Urinary bladder (tissue), 4 donors: ENCODE results near the gene PDE4B. TPM values are rescaled to one million over a fixed set of nuclear protein-coding genes. Genes with fewer than 3 reads are reported as not detected.

Experiments
- DNase-seq: peaks from one replicate; pipeline ENCODE4 v3.0.0-alpha.2; 2015; ENCODE audit errors: extremely low spot score
- H3K27ac ChIP-seq: one replicate; pipeline ENCODE4 v1.5.1; 2013; ENCODE audit warnings: low read depth, mild to moderate bottlenecking, moderate library complexity
- H3K36me3 ChIP-seq: one replicate; pipeline ENCODE4 v1.6.1; 2013; ENCODE audit warnings: mild to moderate bottlenecking, moderate library complexity; ENCODE audit not compliant: insufficient read depth
- H3K4me1 ChIP-seq: one replicate; pipeline ENCODE4 v1.6.1; 2013; ENCODE audit warnings: mild to moderate bottlenecking, moderate library complexity; ENCODE audit not compliant: insufficient read depth
- H3K4me3 ChIP-seq: one replicate; pipeline ENCODE4 v1.5.1; 2013; ENCODE audit warnings: low read depth, low read length
- WGBS: extraction: QIAGEN DNeasy Blood & Tissue Kit; methylation state at CpG from one replicate; pipeline ENCODE4 v1.1.7; 2013; 5-methylcytosine and 5-hydroxymethylcytosine counted together
- polyA plus RNA-seq: library from polyadenylated mRNA; stranded (reverse); fragments of 200-250 nt; gene quantifications from one replicate; pipeline ENCODE4 v1.2.3, GENCODE V29; 2013
- total RNA-seq: library from RNA; depleted of rRNA; stranded (reverse); fragments of >200 nt; gene quantifications from one replicate; pipeline ENCODE4 v1.2.3, GENCODE V29; 2014
- donor health status: healthy with polysubstance abuse.
- donor health status: healthy.

PDE4B gene
- total and polyA plus RNA-seq, 2 donors = 9.0 to 43.1 TPM

GRCh38 chr1:66351913-66352312 lies 559.2 kb downstream of the PDE4B start:
- Histone ChIP-seq H3K4me1 (peaks cover 4% of the 10 kb centered on the region), H3K27ac (no peak overlapping the region)

GRCh38 chr1:66352792-66353191 lies 560.1 kb downstream of the PDE4B start:
- Histone ChIP-seq H3K27ac (no peak overlapping the region), H3K36me3 (no peaks in the 10 kb centered on the region), H3K4me3 (no peak overlapping the region), H3K4me1 (peaks cover 4% of the 10 kb centered on the region)
- WGBS = 47% methylated on average over 2 of the region's 2 CpGs
- no peak for DNase-seq

More at GRCh38 chr1:66351913-66352312, 559.2 kb downstream of the PDE4B start:
- no peak for DNase-seq
- WGBS = 94% methylated on average over 3 of the region's 3 CpGs
- no peak overlapping the region for H3K4me3 ChIP-seq
- no peaks in the 10 kb centered on the region for H3K36me3 ChIP-seq

- no peak overlapping the region for H3K27ac ChIP-seq
- H3K4me3 ChIP-seq = no peak overlapping the region
- peaks cover 4% of the 10 kb centered on the region for H3K4me1 ChIP-seq
Measured at GRCh38 chr1:66353257-66353656, 560.6 kb downstream of the PDE4B start.

GRCh38 chr1:66354311-66355201 lies 561.9 kb downstream of the PDE4B start:
- WGBS = 25% methylated on average over 5 of the region's 5 CpGs
- Histone ChIP-seq H3K27ac (no peak overlapping the region), H3K36me3 (no peaks in the 10 kb centered on the region), H3K4me3 (peak overlapping the region; percentile 13), H3K4me1 (peaks cover 4% of the 10 kb centered on the region)
- no peak for DNase-seq

More at GRCh38 chr1:66353257-66353656, 560.6 kb downstream of the PDE4B start:
- no peak for DNase-seq
- no peaks in the 10 kb centered on the region for H3K36me3 ChIP-seq
- WGBS = 62% methylated on average over 5 of the region's 5 CpGs

- Histone ChIP-seq H3K4me3 (no peak overlapping the region), H3K27ac (no peak overlapping the region), H3K36me3 (no peaks in the 10 kb centered on the region), H3K4me1 (peaks cover 2% of the 10 kb centered on the region)
- 77% methylated on average over 1 of the region's 1 CpG for WGBS
- DNase-seq = no peak
Measured at GRCh38 chr1:66355756-66356155, 563.1 kb downstream of the PDE4B start.

GRCh38 chr1:66356605-66357004 lies 563.9 kb downstream of the PDE4B start:
- Histone ChIP-seq H3K4me1 (peaks cover 2% of the 10 kb centered on the region), H3K4me3 (no peak overlapping the region), H3K36me3 (no peaks in the 10 kb centered on the region), H3K27ac (no peak overlapping the region)
- 76% methylated on average over 2 of the region's 2 CpGs for WGBS
- DNase-seq = no peak

- Histone ChIP-seq H3K36me3 (no peaks in the 10 kb centered on the region), H3K4me1 (no peaks in the 10 kb centered on the region), H3K27ac (no peak overlapping the region), H3K4me3 (no peak overlapping the region)
- no peak for DNase-seq
- WGBS = 45% methylated on average over 4 of the region's 4 CpGs
Measured at GRCh38 chr1:66357021-66357420, 564.3 kb downstream of the PDE4B start.

- no peaks in the 10 kb centered on the region for H3K36me3 ChIP-seq
- H3K4me1 ChIP-seq = no peaks in the 10 kb centered on the region
- no peak for DNase-seq
- no peak overlapping the region for H3K27ac ChIP-seq
- WGBS = 83% methylated on average over 3 of the region's 3 CpGs
- H3K4me3 ChIP-seq = no peak overlapping the region
Measured at GRCh38 chr1:66357478-66358197, 564.9 kb downstream of the PDE4B start.

GRCh38 chr1:66359269-66359668 lies 566.6 kb downstream of the PDE4B start:
- Histone ChIP-seq H3K36me3 (no peaks in the 10 kb centered on the region), H3K27ac (no peak overlapping the region)
- WGBS = 47% methylated on average over 1 of the region's 1 CpG

GRCh38 chr1:66359815-66360214 lies 567.1 kb downstream of the PDE4B start:
- Histone ChIP-seq H3K4me3 (no peak overlapping the region), H3K36me3 (no peaks in the 10 kb centered on the region), H3K27ac (no peak overlapping the region), H3K4me1 (no peaks in the 10 kb centered on the region)
- no peak for DNase-seq

More at GRCh38 chr1:66359269-66359668, 566.6 kb downstream of the PDE4B start:
- H3K4me3 ChIP-seq = no peak overlapping the region
- no peak for DNase-seq
- no peaks in the 10 kb centered on the region for H3K4me1 ChIP-seq

GRCh38 chr1:66360285-66360724 lies 567.6 kb downstream of the PDE4B start:
- no peak overlapping the region for H3K27ac ChIP-seq
- no peaks in the 10 kb centered on the region for H3K4me1 ChIP-seq
- WGBS = 56% methylated on average over 3 of the region's 3 CpGs
- no peak for DNase-seq
- H3K36me3 ChIP-seq = no peaks in the 10 kb centered on the region
- no peak overlapping the region for H3K4me3 ChIP-seq

- no peak overlapping the region for H3K4me3 ChIP-seq
- WGBS = 68% methylated on average over 2 of the region's 2 CpGs
- no peaks in the 10 kb centered on the region for H3K4me1 ChIP-seq
- no peaks in the 10 kb centered on the region for H3K36me3 ChIP-seq
- DNase-seq = no peak
- no peak overlapping the region for H3K27ac ChIP-seq
Measured at GRCh38 chr1:66364578-66365391, 572.1 kb downstream of the PDE4B start.

- Histone ChIP-seq H3K36me3 (no peaks in the 10 kb centered on the region), H3K4me1 (no peaks in the 10 kb centered on the region), H3K27ac (no peak overlapping the region), H3K4me3 (no peak overlapping the region)
- no peak for DNase-seq
- 74% methylated on average over 3 of the region's 3 CpGs for WGBS
Measured at GRCh38 chr1:66365635-66366034, 572.9 kb downstream of the PDE4B start.
